ENCODE results near the gene CDKN2C.

Gene CDKN2C

DNA sequence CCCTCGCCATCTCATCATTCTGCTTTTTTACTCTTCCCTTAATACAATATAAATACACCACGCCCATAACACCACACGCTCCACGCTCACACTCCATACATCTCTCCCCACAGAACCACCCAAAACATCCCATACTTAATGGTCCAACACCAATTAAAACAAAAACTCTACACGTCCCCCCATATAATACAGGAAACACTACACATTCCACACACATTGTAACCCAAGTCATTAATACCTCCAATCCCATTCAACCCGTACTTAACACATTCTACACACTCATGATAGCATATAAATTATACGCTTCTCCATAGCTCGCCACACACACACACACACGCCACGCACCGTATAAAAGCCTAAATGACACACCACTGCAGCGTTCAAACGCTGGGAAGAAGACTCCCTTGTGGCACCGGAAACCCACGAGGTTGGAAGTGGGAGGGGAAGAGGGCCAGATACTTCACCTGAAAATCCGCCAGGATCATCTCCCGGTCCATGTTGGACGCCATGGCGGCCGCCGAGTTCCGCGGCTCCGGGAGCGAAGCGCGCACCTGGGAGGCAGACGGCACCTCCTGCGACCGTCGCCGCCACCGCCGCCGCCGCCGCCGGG is 10.6 kb upstream of the CDKN2C start (continued):
- TF ChIP-seq, protein P1, sequence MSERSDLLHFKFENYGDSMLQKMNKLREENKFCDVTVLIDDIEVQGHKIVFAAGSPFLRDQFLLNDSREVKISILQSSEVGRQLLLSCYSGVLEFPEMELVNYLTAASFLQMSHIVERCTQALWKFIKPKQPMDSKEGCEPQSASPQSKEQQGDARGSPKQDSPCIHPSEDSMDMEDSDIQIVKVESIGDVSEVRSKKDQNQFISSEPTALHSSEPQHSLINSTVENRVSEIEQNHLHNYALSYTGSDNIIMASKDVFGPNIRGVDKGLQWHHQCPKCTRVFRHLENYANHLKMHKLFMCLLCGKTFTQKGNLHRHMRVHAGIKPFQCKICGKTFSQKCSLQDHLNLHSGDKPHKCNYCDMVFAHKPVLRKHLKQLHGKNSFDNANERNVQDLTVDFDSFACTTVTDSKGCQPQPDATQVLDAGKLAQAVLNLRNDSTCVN (tag by site-specific recombination; optimal IDR thresholded peaks at IDR 0.05) = peak; percentile 7
- TF ChIP-seq ZNF169 (tag by site-specific recombination; IDR thresholded peaks at IDR 0.05) (no peak), ZNF837 (tag by site-specific recombination; IDR thresholded peaks at IDR 0.05) (no peak), KLF9 (tag by site-specific recombination; IDR thresholded peaks at IDR 0.05; ENCODE audit: low read depth) (no peak), RBAK (tag by site-specific recombination; IDR thresholded peaks at IDR 0.05) (no peak), ZNF548 (tag by site-specific recombination; IDR thresholded peaks at IDR 0.05) (no peak), ZNF433 (tag by site-specific recombination; IDR thresholded peaks at IDR 0.05; ENCODE audit: low read depth) (no peak), ZBTB20 (tag by site-specific recombination; IDR thresholded peaks at IDR 0.05) (no peak; the same call in 1 of the 2 replicates), ZNF394 (tag by site-specific recombination; IDR thresholded peaks at IDR 0.05; ENCODE audit: borderline replicate concordance) (peak; percentile 67; the same call in 1 of the 2 replicates), ZNF624 (tag by site-specific recombination; IDR thresholded peaks at IDR 0.05) (no peak), ZNF792 (tag by site-specific recombination; IDR thresholded peaks at IDR 0.05) (no peak), SP7 (tag by site-specific recombination; IDR thresholded peaks at IDR 0.05) (peak; percentile 69), ZEB2 (tag by site-specific recombination; IDR thresholded peaks at IDR 0.05) (peak; percentile 9; the same call in 1 of the 2 replicates), ZNF560 (tag by site-specific recombination; IDR thresholded peaks at IDR 0.05; ENCODE audit: borderline replicate concordance) (no peak), ZNF701 (tag by site-specific recombination; IDR thresholded peaks at IDR 0.05) (no peak), KLF8 (tag by site-specific recombination; IDR thresholded peaks at IDR 0.05) (peak; percentile 54; the same call in 1 of the 2 replicates), MEIS1 (CRISPR knock-in tag; IDR thresholded peaks at IDR 0.05; ENCODE audit: borderline replicate concordance) (no peak), ZNF2 (tag by site-specific recombination; IDR thresholded peaks at IDR 0.05) (peak; percentile 63), ZSCAN16 (tag by site-specific recombination; IDR thresholded peaks at IDR 0.05) (no peak), ZNF791 (tag by site-specific recombination; IDR thresholded peaks at IDR 0.05) (no peak), ZXDB (tag by site-specific recombination; IDR thresholded peaks at IDR 0.05) (no peak), ZNF621 (tag by site-specific recombination; IDR thresholded peaks at IDR 0.05) (no peak), PRDM1 (tag by site-specific recombination; IDR thresholded peaks at IDR 0.05) (no peak), ZBTB48 (tag by site-specific recombination; IDR thresholded peaks at IDR 0.05) (peak; percentile 80), ZNF76 (tag by site-specific recombination; IDR thresholded peaks at IDR 0.05; ENCODE audit: borderline replicate concordance, low read depth) (peak; percentile 54; the same call in 1 of the 2 replicates), KLF16 (tag by site-specific recombination; IDR thresholded peaks at IDR 0.05) (peak; percentile 63)
- TF ChIP-seq, protein P2, sequence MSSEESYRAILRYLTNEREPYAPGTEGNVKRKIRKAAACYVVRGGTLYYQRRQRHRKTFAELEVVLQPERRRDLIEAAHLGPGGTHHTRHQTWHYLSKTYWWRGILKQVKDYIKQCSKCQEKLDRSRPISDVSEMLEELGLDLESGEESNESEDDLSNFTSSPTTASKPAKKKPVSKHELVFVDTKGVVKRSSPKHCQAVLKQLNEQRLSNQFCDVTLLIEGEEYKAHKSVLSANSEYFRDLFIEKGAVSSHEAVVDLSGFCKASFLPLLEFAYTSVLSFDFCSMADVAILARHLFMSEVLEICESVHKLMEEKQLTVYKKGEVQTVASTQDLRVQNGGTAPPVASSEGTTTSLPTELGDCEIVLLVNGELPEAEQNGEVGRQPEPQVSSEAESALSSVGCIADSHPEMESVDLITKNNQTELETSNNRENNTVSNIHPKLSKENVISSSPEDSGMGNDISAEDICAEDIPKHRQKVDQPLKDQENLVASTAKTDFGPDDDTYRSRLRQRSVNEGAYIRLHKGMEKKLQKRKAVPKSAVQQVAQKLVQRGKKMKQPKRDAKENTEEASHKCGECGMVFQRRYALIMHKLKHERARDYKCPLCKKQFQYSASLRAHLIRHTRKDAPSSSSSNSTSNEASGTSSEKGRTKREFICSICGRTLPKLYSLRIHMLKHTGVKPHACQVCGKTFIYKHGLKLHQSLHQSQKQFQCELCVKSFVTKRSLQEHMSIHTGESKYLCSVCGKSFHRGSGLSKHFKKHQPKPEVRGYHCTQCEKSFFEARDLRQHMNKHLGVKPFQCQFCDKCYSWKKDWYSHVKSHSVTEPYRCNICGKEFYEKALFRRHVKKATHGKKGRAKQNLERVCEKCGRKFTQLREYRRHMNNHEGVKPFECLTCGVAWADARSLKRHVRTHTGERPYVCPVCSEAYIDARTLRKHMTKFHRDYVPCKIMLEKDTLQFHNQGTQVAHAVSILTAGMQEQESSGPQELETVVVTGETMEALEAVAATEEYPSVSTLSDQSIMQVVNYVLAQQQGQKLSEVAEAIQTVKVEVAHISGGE (tag by site-specific recombination; conservative IDR thresholded peaks at IDR 0.05; ENCODE audit: low read depth) = no peak; the same call in 1 of the 2 replicates
- TF ChIP-seq, protein P3, sequence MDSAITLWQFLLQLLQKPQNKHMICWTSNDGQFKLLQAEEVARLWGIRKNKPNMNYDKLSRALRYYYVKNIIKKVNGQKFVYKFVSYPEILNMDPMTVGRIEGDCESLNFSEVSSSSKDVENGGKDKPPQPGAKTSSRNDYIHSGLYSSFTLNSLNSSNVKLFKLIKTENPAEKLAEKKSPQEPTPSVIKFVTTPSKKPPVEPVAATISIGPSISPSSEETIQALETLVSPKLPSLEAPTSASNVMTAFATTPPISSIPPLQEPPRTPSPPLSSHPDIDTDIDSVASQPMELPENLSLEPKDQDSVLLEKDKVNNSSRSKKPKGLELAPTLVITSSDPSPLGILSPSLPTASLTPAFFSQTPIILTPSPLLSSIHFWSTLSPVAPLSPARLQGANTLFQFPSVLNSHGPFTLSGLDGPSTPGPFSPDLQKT (IDR thresholded peaks at IDR 0.05; ENCODE audit: borderline replicate concordance, low read depth, low read length) = no peak
- TF ChIP-seq, protein P4, sequence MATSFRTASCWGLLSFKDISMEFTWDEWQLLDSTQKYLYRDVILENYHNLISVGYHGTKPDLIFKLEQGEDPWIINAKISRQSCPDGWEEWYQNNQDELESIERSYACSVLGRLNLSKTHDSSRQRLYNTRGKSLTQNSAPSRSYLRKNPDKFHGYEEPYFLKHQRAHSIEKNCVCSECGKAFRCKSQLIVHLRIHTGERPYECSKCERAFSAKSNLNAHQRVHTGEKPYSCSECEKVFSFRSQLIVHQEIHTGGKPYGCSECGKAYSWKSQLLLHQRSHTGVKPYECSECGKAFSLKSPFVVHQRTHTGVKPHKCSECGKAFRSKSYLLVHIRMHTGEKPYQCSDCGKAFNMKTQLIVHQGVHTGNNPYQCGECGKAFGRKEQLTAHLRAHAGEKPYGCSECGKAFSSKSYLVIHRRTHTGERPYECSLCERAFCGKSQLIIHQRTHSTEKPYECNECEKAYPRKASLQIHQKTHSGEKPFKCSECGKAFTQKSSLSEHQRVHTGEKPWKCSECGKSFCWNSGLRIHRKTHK (tag by site-specific recombination; IDR thresholded peaks at IDR 0.05) = no peak
- TF ChIP-seq, protein P5, sequence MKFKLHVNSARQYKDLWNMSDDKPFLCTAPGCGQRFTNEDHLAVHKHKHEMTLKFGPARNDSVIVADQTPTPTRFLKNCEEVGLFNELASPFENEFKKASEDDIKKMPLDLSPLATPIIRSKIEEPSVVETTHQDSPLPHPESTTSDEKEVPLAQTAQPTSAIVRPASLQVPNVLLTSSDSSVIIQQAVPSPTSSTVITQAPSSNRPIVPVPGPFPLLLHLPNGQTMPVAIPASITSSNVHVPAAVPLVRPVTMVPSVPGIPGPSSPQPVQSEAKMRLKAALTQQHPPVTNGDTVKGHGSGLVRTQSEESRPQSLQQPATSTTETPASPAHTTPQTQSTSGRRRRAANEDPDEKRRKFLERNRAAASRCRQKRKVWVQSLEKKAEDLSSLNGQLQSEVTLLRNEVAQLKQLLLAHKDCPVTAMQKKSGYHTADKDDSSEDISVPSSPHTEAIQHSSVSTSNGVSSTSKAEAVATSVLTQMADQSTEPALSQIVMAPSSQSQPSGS (tag by site-specific recombination; IDR thresholded peaks at IDR 0.05; ENCODE audit: low read depth) = no peak
- TF ChIP-seq, protein P6, sequence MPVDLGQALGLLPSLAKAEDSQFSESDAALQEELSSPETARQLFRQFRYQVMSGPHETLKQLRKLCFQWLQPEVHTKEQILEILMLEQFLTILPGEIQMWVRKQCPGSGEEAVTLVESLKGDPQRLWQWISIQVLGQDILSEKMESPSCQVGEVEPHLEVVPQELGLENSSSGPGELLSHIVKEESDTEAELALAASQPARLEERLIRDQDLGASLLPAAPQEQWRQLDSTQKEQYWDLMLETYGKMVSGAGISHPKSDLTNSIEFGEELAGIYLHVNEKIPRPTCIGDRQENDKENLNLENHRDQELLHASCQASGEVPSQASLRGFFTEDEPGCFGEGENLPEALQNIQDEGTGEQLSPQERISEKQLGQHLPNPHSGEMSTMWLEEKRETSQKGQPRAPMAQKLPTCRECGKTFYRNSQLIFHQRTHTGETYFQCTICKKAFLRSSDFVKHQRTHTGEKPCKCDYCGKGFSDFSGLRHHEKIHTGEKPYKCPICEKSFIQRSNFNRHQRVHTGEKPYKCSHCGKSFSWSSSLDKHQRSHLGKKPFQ (tag by site-specific recombination; IDR thresholded peaks at IDR 0.05) = no peak

All from HEK293 (cell line).